Renal pelvis (tissue), 4 donors: ENCODE data around the gene LY6G6C. TPM values are rescaled to one million over a fixed set of nuclear protein-coding genes. Genes with fewer than 3 reads are reported as not detected.
A peak's percentile ranks its signal among the peaks of the same experiment; 100 is the strongest.

Source experiments
- DNase-seq: peaks from one replicate; pipeline ENCODE4 v3.0.0-alpha.2; 2013
- polyA plus RNA-seq, 3 donors: library from polyadenylated mRNA; unstranded; fragments of 120-200 nt; gene quantifications; one replicate each; pipeline ENCODE4 v1.2.1, GENCODE V29; 2013; ENCODE audit not compliant: insufficient read length in 3 of 3

The LY6G6C gene
- polyA plus RNA-seq, 3 donors, result 0.28 to 0.89 (median 0.69) TPM

DNA sequence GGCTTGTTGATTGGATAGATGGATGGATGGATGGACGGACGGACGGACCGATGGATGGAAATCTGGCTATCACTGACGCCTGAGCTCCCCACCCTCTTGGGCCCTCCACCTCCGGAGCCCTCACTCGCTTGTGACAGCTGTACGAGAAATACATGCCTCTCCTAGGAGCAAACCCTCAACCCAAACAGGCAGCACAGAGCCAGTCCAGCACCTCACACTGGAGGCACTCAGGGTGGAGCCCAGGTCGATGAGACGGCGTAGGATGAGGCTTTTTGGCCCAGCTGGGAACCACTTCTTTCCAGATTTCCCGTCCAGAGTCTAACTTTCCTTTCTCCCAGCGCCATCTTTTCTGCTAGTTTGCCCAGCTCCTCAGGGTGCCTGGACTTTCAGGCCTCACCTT is 38.0 kb downstream of the LY6G6C start:
- no peak for DNase-seq

- no peak for DNase-seq
These were observed 40.3 kb downstream of the LY6G6C start for GRCh38 chr6:31681135-31681671.

GRCh38 chr6:31680226-31681134 is 41.1 kb downstream of the LY6G6C start, which contains the start of gene LY6G5C:
LY6G5C (minus strand) TSS chr6:31681067; CDS start chr6:31680373, 694 bp downstream.
- DNase-seq, result peak; percentile 89

DNA sequence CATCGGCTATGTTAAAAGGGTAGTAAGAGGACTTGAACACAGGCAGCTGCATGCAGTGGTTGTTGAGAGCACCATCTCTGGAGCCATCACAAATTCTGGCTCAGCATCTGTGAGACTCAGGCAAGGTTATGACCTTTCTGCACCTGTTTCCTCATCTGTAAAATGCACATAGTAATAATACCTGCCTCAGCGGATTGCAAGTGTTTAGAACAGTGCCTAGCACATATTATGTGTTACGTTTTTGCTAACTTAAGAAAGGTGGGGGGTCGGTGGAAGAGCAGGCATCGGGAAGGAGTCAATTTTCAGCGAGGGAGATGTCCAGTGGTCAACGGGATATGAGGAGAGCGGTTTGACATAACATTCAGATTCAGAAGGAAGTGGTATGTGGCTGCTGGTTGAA is 43.6 kb downstream of the LY6G6C start:
- no peak for DNase-seq

- no peak for DNase-seq
These were observed 44.6 kb downstream of the LY6G6C start for GRCh38 chr6:31676904-31677303.

- DNase-seq, result no peak
These were observed 45.1 kb downstream of the LY6G6C start for GRCh38 chr6:31676322-31676903.

GRCh38 chr6:31669676-31670075 is 51.9 kb downstream of the LY6G6C start, which contains the start of gene LY6G5B:
LY6G5B (plus strand) TSS chr6:31669976; CDS start chr6:31670951, 975 bp downstream.
- no peak for DNase-seq

Other genes starting within 250 kb of the LY6G6C start
- gene MICB, start 223.6 kb downstream of the LY6G6C start, polyA plus RNA-seq, result 1 to 10 TPM; 1.4 to 1.9 (median 1.4) TPM
- 10 to 100 TPM; 19.5 to 24.1 (median 21.9) TPM for gene MCCD1, start 192.8 kb downstream of the LY6G6C start, polyA plus RNA-seq
- 100 to 1,000 TPM; 563 to 680 (median 632) TPM for gene DDX39B, start 179.7 kb downstream of the LY6G6C start, polyA plus RNA-seq
- gene ATP6V1G2, start 175.1 kb downstream of the LY6G6C start, polyA plus RNA-seq, result 10 to 100 TPM in 1 of 3 donors, 1 to 10 TPM in 2; 6.5 to 11.3 (median 7.5) TPM
- 10 to 100 TPM; 22.1 to 30.3 (median 26.5) TPM for gene NFKBIL1, start 174.1 kb downstream of the LY6G6C start, polyA plus RNA-seq
- gene LTA, start 149.5 kb downstream of the LY6G6C start, polyA plus RNA-seq, result under 1 TPM; 0.27 to 0.42 (median 0.30) TPM
- gene TNF, start 146.2 kb downstream of the LY6G6C start, polyA plus RNA-seq, result under 1 TPM in 1 of 3 donors, not detected in 2; 0.19 TPM
- 1 to 10 TPM; 1.8 to 2.7 (median 2.0) TPM for gene LTB, start 139.3 kb downstream of the LY6G6C start, polyA plus RNA-seq
- gene LST1, start 135.5 kb downstream of the LY6G6C start, polyA plus RNA-seq, result 1 to 10 TPM; 5.0 to 6.7 (median 5.1) TPM
- gene NCR3, start 128.7 kb downstream of the LY6G6C start, polyA plus RNA-seq, result under 1 TPM in 1 of 3 donors, not detected in 2; 0.43 TPM
- 10 to 100 TPM; 66.1 to 77.7 (median 74.7) TPM for gene AIF1, start 106.5 kb downstream of the LY6G6C start, polyA plus RNA-seq
- 100 to 1,000 TPM; 209 to 221 (median 210) TPM for gene PRRC2A, start 101.0 kb downstream of the LY6G6C start, polyA plus RNA-seq
- 100 to 1,000 TPM; 245 to 281 (median 259) TPM for gene BAG6, start 69.1 kb downstream of the LY6G6C start, polyA plus RNA-seq
- 100 to 1,000 TPM; 109 to 116 (median 110) TPM for gene APOM, start 65.9 kb downstream of the LY6G6C start, polyA plus RNA-seq
- 10 to 100 TPM; 19.6 to 24.4 (median 20.5) TPM for gene C6orf47, start 61.0 kb downstream of the LY6G6C start, polyA plus RNA-seq
- 10 to 100 TPM; 26.2 to 33.9 (median 33.8) TPM for gene GPANK1, start 56.7 kb downstream of the LY6G6C start, polyA plus RNA-seq
- 100 to 1,000 TPM; 227 to 252 (median 236) TPM for gene CSNK2B, start 55.7 kb downstream of the LY6G6C start, polyA plus RNA-seq
- 10 to 100 TPM; 19.0 to 38.1 (median 35.1) TPM for gene LY6G5B, start 51.8 kb downstream of the LY6G6C start, polyA plus RNA-seq
- gene LY6G5C, start 40.7 kb downstream of the LY6G6C start, polyA plus RNA-seq, result 1 to 10 TPM; 2.6 to 4.3 (median 3.6) TPM
- 10 to 100 TPM; 63.2 to 68.7 (median 63.5) TPM for gene ABHD16A, start 18.4 kb downstream of the LY6G6C start, polyA plus RNA-seq
- 1 to 10 TPM in 2 of 3 donors, under 1 TPM in 1; 0.43 to 1.0 (median 1.0) TPM for gene LY6G6F, start 14.9 kb downstream of the LY6G6C start, polyA plus RNA-seq
- gene LY6G6D, start 6.4 kb downstream of the LY6G6C start, polyA plus RNA-seq, result not detected
- 1 to 10 TPM; 1.5 to 1.9 (median 1.7) TPM for gene MPIG6B, start 1.6 kb upstream of the LY6G6C start, polyA plus RNA-seq
- gene DDAH2, start 7.6 kb upstream of the LY6G6C start, polyA plus RNA-seq, result 100 to 1,000 TPM; 189 to 234 (median 211) TPM
- gene CLIC1, start 14.8 kb upstream of the LY6G6C start, polyA plus RNA-seq, result 100 to 1,000 TPM; 280 to 320 (median 296) TPM
- gene MSH5, start 18.3 kb upstream of the LY6G6C start, polyA plus RNA-seq, result 10 to 100 TPM; 18.1 to 54.6 (median 52.1) TPM
- gene SAPCD1, start 40.9 kb upstream of the LY6G6C start, polyA plus RNA-seq, result 10 to 100 TPM in 2 of 3 donors, 1 to 10 TPM in 1; 5.6 to 13.8 (median 10.7) TPM
- 10 to 100 TPM in 2 of 3 donors, 1 to 10 TPM in 1; 8.8 to 14.0 (median 13.1) TPM for gene VWA7, start 55.6 kb upstream of the LY6G6C start, polyA plus RNA-seq
- 10 to 100 TPM; 60.0 to 71.2 (median 65.2) TPM for gene VARS1, start 74.0 kb upstream of the LY6G6C start, polyA plus RNA-seq
- gene LSM2, start 85.2 kb upstream of the LY6G6C start, polyA plus RNA-seq, result 10 to 100 TPM; 79.4 to 84.0 (median 81.1) TPM
- gene HSPA1L, start 93.5 kb upstream of the LY6G6C start, polyA plus RNA-seq, result 1 to 10 TPM; 3.7 to 4.6 (median 3.8) TPM
- gene HSPA1A, start 93.8 kb upstream of the LY6G6C start, polyA plus RNA-seq, result 100 to 1,000 TPM; 104 to 122 (median 112) TPM
- 100 to 1,000 TPM; 125 to 178 (median 158) TPM for gene HSPA1B, start 106.0 kb upstream of the LY6G6C start, polyA plus RNA-seq
- 10 to 100 TPM; 78.1 to 85.5 (median 82.5) TPM for gene NEU1, start 141.1 kb upstream of the LY6G6C start, polyA plus RNA-seq
- 10 to 100 TPM; 35.1 to 68.8 (median 66.9) TPM for gene SLC44A4, start 157.3 kb upstream of the LY6G6C start, polyA plus RNA-seq
- 100 to 1,000 TPM in 1 of 3 donors, 10 to 100 TPM in 2; 92.0 to 100 (median 98.1) TPM for gene EHMT2, start 176.0 kb upstream of the LY6G6C start, polyA plus RNA-seq
- gene ZBTB12, start 180.3 kb upstream of the LY6G6C start, polyA plus RNA-seq, result 10 to 100 TPM; 27.7 to 35.2 (median 29.6) TPM
- 1 to 10 TPM; 3.3 to 4.8 (median 4.5) TPM for gene C2, start 206.0 kb upstream of the LY6G6C start, polyA plus RNA-seq
- 1 to 10 TPM; 4.3 to 8.4 (median 6.5) TPM for gene CFB, start 224.3 kb upstream of the LY6G6C start, polyA plus RNA-seq
- gene NELFE, start 237.2 kb upstream of the LY6G6C start, polyA plus RNA-seq, result 100 to 1,000 TPM in 1 of 3 donors, 10 to 100 TPM in 2; 95.7 to 107 (median 95.8) TPM
- 10 to 100 TPM; 49.2 to 54.8 (median 50.5) TPM for gene SKIC2, start 237.4 kb upstream of the LY6G6C start, polyA plus RNA-seq